Mesendoderm (in vitro differentiated cells): Measurements from ENCODE around the gene UBAC1.

ENCODE experiments used
- DNase-seq: peaks from one replicate; pipeline ENCODE4 v3.0.0; 2013
- H2AK5ac ChIP-seq: 2 replicates; pipeline ENCODE4 v1.6.1; 2013; ENCODE audit warnings: low read length, inconsistent platforms
- H2BK120ac ChIP-seq: 2 replicates; pipeline ENCODE4 v1.6.1; 2013; ENCODE audit warnings: low read depth, mild to moderate bottlenecking, low read length, moderate library complexity, mixed read lengths
- H2BK15ac ChIP-seq: replicated peaks from 2 replicates; pipeline ENCODE4 v1.6.1; 2013; ENCODE audit warnings: low read depth, mild to moderate bottlenecking, moderate library complexity
- H2BK5ac ChIP-seq: 2 replicates; pipeline ENCODE4 v1.6.1; 2013; ENCODE audit warnings: low read length, inconsistent platforms
- H3K18ac ChIP-seq: 2 replicates; pipeline ENCODE4 v1.6.1; 2013; ENCODE audit warnings: mild to moderate bottlenecking, low read length, mixed read lengths
- H3K23ac ChIP-seq: one replicate; pipeline ENCODE4 v1.6.1; 2013; ENCODE audit warnings: low read length
- H3K27ac ChIP-seq: 2 replicates; pipeline ENCODE4 v1.5.1; 2013; ENCODE audit warnings: low read depth, mild to moderate bottlenecking, inconsistent platforms, low read length, moderate library complexity
- H3K27me3 ChIP-seq: 2 replicates; pipeline ENCODE4 v1.6.1; 2013; ENCODE audit warnings: low read length, control low read depth, mild to moderate bottlenecking, inconsistent platforms; ENCODE audit not compliant: insufficient read depth, poor library complexity
- H3K36me3 ChIP-seq: 2 replicates; pipeline ENCODE4 v1.6.1; 2013; ENCODE audit warnings: low read length, inconsistent platforms; ENCODE audit not compliant: control insufficient read depth, insufficient read depth
- H3K4ac ChIP-seq: one replicate; pipeline ENCODE4 v1.6.1; 2013; ENCODE audit warnings: low read depth, mild to moderate bottlenecking, low read length, moderate library complexity
- H3K4me1 ChIP-seq: 2 replicates; pipeline ENCODE4 v1.6.1; 2013; ENCODE audit warnings: low read depth, low read length, inconsistent platforms; ENCODE audit not compliant: control insufficient read depth
- H3K4me2 ChIP-seq: 2 replicates; pipeline ENCODE4 v1.6.1; 2013; ENCODE audit warnings: low read length
- H3K4me3 ChIP-seq: 2 replicates; pipeline ENCODE4 v1.5.1; 2013; ENCODE audit warnings: mild to moderate bottlenecking, low read length
- H3K56ac ChIP-seq: one replicate; pipeline ENCODE4 v1.6.1; 2013; ENCODE audit warnings: low read length
- H3K79me1 ChIP-seq: 2 replicates; pipeline ENCODE4 v1.6.1; 2013; ENCODE audit warnings: low read length, inconsistent platforms
- H3K79me2 ChIP-seq: 2 replicates; pipeline ENCODE4 v1.6.1; 2013; ENCODE audit warnings: mild to moderate bottlenecking, low read length; ENCODE audit not compliant: control insufficient read depth, insufficient read depth
- H3K9ac ChIP-seq: 2 replicates; pipeline ENCODE4 v1.6.1; 2013; ENCODE audit warnings: low read length, inconsistent platforms
- H4K5ac ChIP-seq: one replicate; pipeline ENCODE4 v1.6.1; 2013; ENCODE audit warnings: low read length
- H4K8ac ChIP-seq: one replicate; pipeline ENCODE4 v1.6.1; 2013; ENCODE audit warnings: low read depth, mild to moderate bottlenecking, control low read depth, low read length, moderate library complexity
- WGBS: extraction: QIAGEN DNeasy Blood & Tissue Kit; methylation state at CpG from one replicate; pipeline ENCODE4 v1.1.7; 2013; ENCODE audit warnings: low lambda C conversion rate, missing lambda C conversion rate; ENCODE audit not compliant: insufficient coverage; ENCODE audit errors: extremely low coverage; 5-methylcytosine and 5-hydroxymethylcytosine counted together

The UBAC1 gene

GRCh38 chr9:136003411-136004218 lies 42.4 kb upstream of the UBAC1 start:
- H3K4me2 ChIP-seq, result no peak overlapping the region
- no peak overlapping the region for H2BK120ac ChIP-seq
- no peak overlapping the region for H2BK15ac ChIP-seq
- no CpG with 5 or more reads among the region's 15 CpGs for WGBS
- H3K18ac ChIP-seq, result no peak overlapping the region
- H3K4me3 ChIP-seq, result no peak overlapping the region
- no peak overlapping the region for H3K27ac ChIP-seq
- no peak overlapping the region for H4K8ac ChIP-seq
- no peaks in the 10 kb centered on the region for H3K4me1 ChIP-seq
- no peak overlapping the region for H2BK5ac ChIP-seq
- H4K5ac ChIP-seq, result no peak overlapping the region
- no peak overlapping the region for H3K56ac ChIP-seq
- no peak for DNase-seq
- no peak overlapping the region for H3K23ac ChIP-seq
- H3K4ac ChIP-seq, result no peak overlapping the region
- no peaks in the 10 kb centered on the region for H3K36me3 ChIP-seq
- H2AK5ac ChIP-seq, result no peak overlapping the region
- H3K79me2 ChIP-seq, result no peaks in the 10 kb centered on the region
- H3K27me3 ChIP-seq, result no peaks in the 10 kb centered on the region
- no peaks in the 10 kb centered on the region for H3K79me1 ChIP-seq
- H3K9ac ChIP-seq, result no peak overlapping the region

GRCh38 chr9:136002881-136003280 lies 41.7 kb upstream of the UBAC1 start:
- no peak overlapping the region for H3K4ac ChIP-seq
- no peak overlapping the region for H2BK15ac ChIP-seq
- H3K79me2 ChIP-seq, result no peaks in the 10 kb centered on the region
- H2BK5ac ChIP-seq, result no peak overlapping the region
- no CpG with 5 or more reads among the region's 10 CpGs for WGBS
- H3K9ac ChIP-seq, result no peak overlapping the region
- H3K27me3 ChIP-seq, result no peaks in the 10 kb centered on the region
- H2BK120ac ChIP-seq, result no peak overlapping the region
- no peak overlapping the region for H3K4me2 ChIP-seq
- H3K18ac ChIP-seq, result no peak overlapping the region
- no peak overlapping the region for H4K5ac ChIP-seq
- H3K23ac ChIP-seq, result no peak overlapping the region
- no peak overlapping the region for H3K4me3 ChIP-seq
- no peaks in the 10 kb centered on the region for H3K79me1 ChIP-seq
- DNase-seq, result no peak
- H3K36me3 ChIP-seq, result no peaks in the 10 kb centered on the region
- no peaks in the 10 kb centered on the region for H3K4me1 ChIP-seq
- no peak overlapping the region for H3K27ac ChIP-seq
- no peak overlapping the region for H4K8ac ChIP-seq
- no peak overlapping the region for H3K56ac ChIP-seq
- H2AK5ac ChIP-seq, result no peak overlapping the region

- DNase-seq, result no peak
Measured at GRCh38 chr9:136002215-136002614, 41.0 kb upstream of the UBAC1 start.

GRCh38 chr9:136001231-136001630 lies 40.1 kb upstream of the UBAC1 start:
- H2BK5ac ChIP-seq, result no peak overlapping the region
- no peaks in the 10 kb centered on the region for H3K36me3 ChIP-seq
- no peaks in the 10 kb centered on the region for H3K79me2 ChIP-seq
- no peak overlapping the region for H3K9ac ChIP-seq
- H3K27ac ChIP-seq, result no peak overlapping the region
- no peak overlapping the region for H4K5ac ChIP-seq
- no peak overlapping the region for H3K4ac ChIP-seq
- no peak overlapping the region for H3K4me2 ChIP-seq
- H2BK120ac ChIP-seq, result no peak overlapping the region
- WGBS, result no CpG with 5 or more reads among the region's 18 CpGs
- no peaks in the 10 kb centered on the region for H3K79me1 ChIP-seq
- H3K23ac ChIP-seq, result no peak overlapping the region
- no peak overlapping the region for H3K18ac ChIP-seq
- H4K8ac ChIP-seq, result no peak overlapping the region
- H3K56ac ChIP-seq, result peak overlapping the region; percentile 2
- H3K4me3 ChIP-seq, result no peak overlapping the region
- no peak for DNase-seq
- no peak overlapping the region for H2AK5ac ChIP-seq
- no peaks in the 10 kb centered on the region for H3K4me1 ChIP-seq
- no peak overlapping the region for H2BK15ac ChIP-seq
- no peaks in the 10 kb centered on the region for H3K27me3 ChIP-seq

More at GRCh38 chr9:136002215-136002614, 41.0 kb upstream of the UBAC1 start:
- H3K27me3 ChIP-seq, result no peaks in the 10 kb centered on the region
- no peak overlapping the region for H4K5ac ChIP-seq
- no peak overlapping the region for H2AK5ac ChIP-seq
- no peak overlapping the region for H3K27ac ChIP-seq
- no peak overlapping the region for H4K8ac ChIP-seq
- H3K23ac ChIP-seq, result no peak overlapping the region
- H2BK15ac ChIP-seq, result no peak overlapping the region
- no peaks in the 10 kb centered on the region for H3K79me2 ChIP-seq
- no peak overlapping the region for H3K4me2 ChIP-seq
- H3K4ac ChIP-seq, result no peak overlapping the region
- no peaks in the 10 kb centered on the region for H3K4me1 ChIP-seq
- H3K56ac ChIP-seq, result no peak overlapping the region
- no CpG with 5 or more reads among the region's 11 CpGs for WGBS
- H3K79me1 ChIP-seq, result no peaks in the 10 kb centered on the region
- H3K36me3 ChIP-seq, result no peaks in the 10 kb centered on the region
- H3K9ac ChIP-seq, result no peak overlapping the region
- H2BK5ac ChIP-seq, result no peak overlapping the region
- H2BK120ac ChIP-seq, result no peak overlapping the region
- no peak overlapping the region for H3K18ac ChIP-seq
- H3K4me3 ChIP-seq, result no peak overlapping the region

- H2BK120ac ChIP-seq, result no peak overlapping the region
- DNase-seq, result no peak
- no peaks in the 10 kb centered on the region for H3K79me1 ChIP-seq
- no peak overlapping the region for H3K4me3 ChIP-seq
- peaks cover 2% of the 10 kb centered on the region for H3K4me1 ChIP-seq
- H3K36me3 ChIP-seq, result no peaks in the 10 kb centered on the region
- no peaks in the 10 kb centered on the region for H3K27me3 ChIP-seq
- H3K56ac ChIP-seq, result no peak overlapping the region
- no peak overlapping the region for H3K4ac ChIP-seq
- no peak overlapping the region for H3K18ac ChIP-seq
- no peak overlapping the region for H3K4me2 ChIP-seq
- H3K27ac ChIP-seq, result no peak overlapping the region
- H4K5ac ChIP-seq, result no peak overlapping the region
- WGBS, result no CpG with 5 or more reads among the region's 16 CpGs
- no peak overlapping the region for H3K23ac ChIP-seq
- no peak overlapping the region for H2AK5ac ChIP-seq
- H2BK15ac ChIP-seq, result no peak overlapping the region
- no peak overlapping the region for H3K9ac ChIP-seq
- H3K79me2 ChIP-seq, result no peaks in the 10 kb centered on the region
- H2BK5ac ChIP-seq, result no peak overlapping the region
- H4K8ac ChIP-seq, result no peak overlapping the region
Measured at GRCh38 chr9:135998410-135999071, 37.4 kb upstream of the UBAC1 start.
